ENCODE measurements around the gene PRF1. TPM values are rescaled to one million over a fixed set of nuclear protein-coding genes. Genes with fewer than 3 reads are reported as not detected.
"Not testable (repeated sequence)": the region's sequence is repeated elsewhere in the genome, so short reads cannot be mapped to it uniquely, and the experiment has no call there.

Gene PRF1
- total and polyA plus RNA-seq, 10 donors, result 6.6 to 79.6 (median 54.6) TPM

DNA sequence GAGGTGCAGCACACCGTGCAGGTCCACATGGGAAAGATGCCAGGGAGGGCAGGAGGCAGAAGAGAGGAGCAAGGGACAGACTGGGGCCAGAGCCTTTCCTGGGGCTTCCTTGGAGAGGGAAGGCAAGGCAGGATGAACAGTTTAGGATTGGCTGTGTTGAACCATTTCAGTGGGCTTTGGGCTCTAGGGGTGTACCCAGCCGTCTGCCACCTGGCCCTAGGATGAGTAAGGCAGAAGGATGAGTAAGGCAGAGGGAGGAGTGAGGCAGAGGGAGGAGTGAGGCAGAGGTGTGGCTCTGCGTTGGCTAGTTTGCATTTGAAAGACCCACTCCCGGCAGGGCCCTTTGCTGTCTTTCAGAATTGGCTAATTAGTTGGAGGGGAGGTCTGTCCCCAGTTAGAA, 31.5 kb upstream of the PRF1 start:
- Histone ChIP-seq H3K27me3 (replicated peaks in 1 of 7) (no peaks in the 10 kb centered on the region), H3K27ac (no peak overlapping the region), H3K4me1 (no peaks in the 10 kb centered on the region), H3K9me3 (peaks cover 0 to 16% (median 11%) of the 10 kb centered on the region in 8 donors), H3K36me3 (no peaks in the 10 kb centered on the region), H3K4me3 (no peak overlapping the region)
- WGBS, 5 donors, result 66 to 80% (median 73%) methylated on average over 4 of the region's 4 CpGs
- TF ChIP-seq CTCF (IDR thresholded peaks at IDR 0.05 in 8 of 11, conservative IDR thresholded peaks at IDR 0.05 in 3 of 11), result no peak
- TF ChIP-seq POLR2A (IDR thresholded peaks at IDR 0.05), result no peak
- no peak for TF ChIP-seq POLR2AphosphoS5 (IDR thresholded peaks at IDR 0.05)
- DNase-seq, result no peak
- intact Hi-C loops (cut with DNase I; ENCODE audit: low total_unique reads), result no loop called here

DNA sequence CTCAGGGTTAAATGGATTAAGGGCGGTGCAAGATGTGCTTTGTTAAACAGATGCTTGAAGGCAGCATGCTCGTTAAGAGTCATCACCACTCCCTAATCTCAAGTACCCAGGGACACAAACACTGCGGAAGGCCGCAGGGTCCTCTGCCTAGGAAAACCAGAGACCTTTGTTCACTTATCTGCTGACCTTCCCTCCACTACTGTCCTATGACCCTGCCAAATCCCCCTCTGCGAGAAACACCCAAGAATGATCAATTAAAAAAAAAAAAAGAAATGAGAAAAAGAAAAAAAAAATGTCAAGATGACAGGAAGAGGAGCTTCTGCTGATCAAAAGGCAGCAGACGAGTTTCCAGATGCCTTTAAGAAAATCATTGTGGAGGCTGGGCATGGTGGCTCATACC, 29.2 kb upstream of the PRF1 start:
- H3K36me3 ChIP-seq; H3K27ac ChIP-seq; H3K27me3 ChIP-seq (replicated peaks in 1 of 7); H3K4me3 ChIP-seq; intact Hi-C loops (cut with DNase I; ENCODE audit: low total_unique reads); DNase-seq; H3K4me1 ChIP-seq: not testable (repeated sequence)
- WGBS, 5 donors, result 48 to 79% (median 70%) methylated on average over 2 of the region's 6 CpGs
- peaks cover 0 to 39% (median 25%) of the 10 kb centered on the region in 8 donors for H3K9me3 ChIP-seq

DNA sequence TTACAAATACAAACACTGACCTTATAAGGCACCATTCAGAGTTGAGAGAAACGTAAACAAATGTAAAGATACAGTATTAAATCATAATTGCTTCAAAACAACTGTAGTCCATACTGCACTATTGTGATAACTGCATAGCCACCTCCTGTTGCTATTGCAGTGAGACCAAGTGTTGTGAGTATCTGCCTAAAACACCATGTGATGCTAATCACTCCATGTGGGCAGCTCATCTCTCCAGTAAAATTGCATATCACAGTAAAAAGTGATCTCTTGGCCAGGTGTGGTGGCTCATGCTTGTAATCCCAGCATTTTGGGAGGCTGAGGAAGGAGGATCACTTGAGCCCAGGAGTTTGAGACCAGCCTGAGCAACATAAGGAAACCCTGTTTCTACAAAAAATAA, 26.8 kb upstream of the PRF1 start:
- DNase-seq, result no peak
- Histone ChIP-seq H3K4me3 (no peak overlapping the region), H3K27ac (no peak overlapping the region), H3K9me3 (peaks cover 0 to 42% (median 25%) of the 10 kb centered on the region in 8 donors), H3K36me3 (no peaks in the 10 kb centered on the region), H3K4me1 (no peaks in the 10 kb centered on the region), H3K27me3 (replicated peaks in 1 of 7) (no peaks in the 10 kb centered on the region)
- 66 to 85% (median 80%) methylated on average over 1 of the region's 1 CpG for WGBS, 5 donors
- TF ChIP-seq CTCF (IDR thresholded peaks at IDR 0.05 in 8 of 11, conservative IDR thresholded peaks at IDR 0.05 in 3 of 11), result no peak
- TF ChIP-seq POLR2AphosphoS5 (IDR thresholded peaks at IDR 0.05), result no peak
- TF ChIP-seq POLR2A (IDR thresholded peaks at IDR 0.05), result no peak
- intact Hi-C loops (cut with DNase I; ENCODE audit: low total_unique reads), result no loop called here

GRCh38 chr10:70626056-70626455, 23.5 kb upstream of the PRF1 start:
- Histone ChIP-seq H3K27ac (no peak overlapping the region), H3K36me3 (no peaks in the 10 kb centered on the region), H3K4me3 (no peak overlapping the region), H3K27me3 (replicated peaks in 1 of 7) (no peaks in the 10 kb centered on the region), H3K4me1 (no peaks in the 10 kb centered on the region), H3K9me3 (peaks cover 0 to 48% (median 27%) of the 10 kb centered on the region in 8 donors)
- no peak for TF ChIP-seq POLR2AphosphoS5 (IDR thresholded peaks at IDR 0.05)
- intact Hi-C loops (cut with DNase I; ENCODE audit: low total_unique reads), result no loop called here
- no peak for DNase-seq

GRCh38 chr10:70622981-70623844, 20.7 kb upstream of the PRF1 start:
- TF ChIP-seq CTCF (IDR thresholded peaks at IDR 0.05 in 8 of 11, conservative IDR thresholded peaks at IDR 0.05 in 3 of 11), result no peak
- no peak for TF ChIP-seq POLR2AphosphoS5 (IDR thresholded peaks at IDR 0.05)
- Histone ChIP-seq H3K36me3 (no peaks in the 10 kb centered on the region), H3K9me3 (peaks cover 0 to 46% (median 30%) of the 10 kb centered on the region in 8 donors), H3K4me1 (no peaks in the 10 kb centered on the region), H3K27ac (no peak overlapping the region), H3K27me3 (replicated peaks in 1 of 7) (no peaks in the 10 kb centered on the region), H3K4me3 (no peak overlapping the region)
- WGBS, 5 donors, result 77 to 94% (median 81%) methylated on average over 2 to 3 of the region's 3 CpGs
- intact Hi-C loops (cut with DNase I; ENCODE audit: low total_unique reads), result no loop called here
- no peak for DNase-seq

All from spleen (tissue), 11 donors.